CMK (cell line): ENCODE data around the gene AGAP1.
A peak's percentile ranks its signal among the peaks of the same experiment; 100 is the strongest.

Experiments used
- DNase-seq: peaks from one replicate; pipeline ENCODE4 v3.0.0-alpha.2; 2010; ENCODE audit warnings: low read depth

AGAP1 gene

DNA sequence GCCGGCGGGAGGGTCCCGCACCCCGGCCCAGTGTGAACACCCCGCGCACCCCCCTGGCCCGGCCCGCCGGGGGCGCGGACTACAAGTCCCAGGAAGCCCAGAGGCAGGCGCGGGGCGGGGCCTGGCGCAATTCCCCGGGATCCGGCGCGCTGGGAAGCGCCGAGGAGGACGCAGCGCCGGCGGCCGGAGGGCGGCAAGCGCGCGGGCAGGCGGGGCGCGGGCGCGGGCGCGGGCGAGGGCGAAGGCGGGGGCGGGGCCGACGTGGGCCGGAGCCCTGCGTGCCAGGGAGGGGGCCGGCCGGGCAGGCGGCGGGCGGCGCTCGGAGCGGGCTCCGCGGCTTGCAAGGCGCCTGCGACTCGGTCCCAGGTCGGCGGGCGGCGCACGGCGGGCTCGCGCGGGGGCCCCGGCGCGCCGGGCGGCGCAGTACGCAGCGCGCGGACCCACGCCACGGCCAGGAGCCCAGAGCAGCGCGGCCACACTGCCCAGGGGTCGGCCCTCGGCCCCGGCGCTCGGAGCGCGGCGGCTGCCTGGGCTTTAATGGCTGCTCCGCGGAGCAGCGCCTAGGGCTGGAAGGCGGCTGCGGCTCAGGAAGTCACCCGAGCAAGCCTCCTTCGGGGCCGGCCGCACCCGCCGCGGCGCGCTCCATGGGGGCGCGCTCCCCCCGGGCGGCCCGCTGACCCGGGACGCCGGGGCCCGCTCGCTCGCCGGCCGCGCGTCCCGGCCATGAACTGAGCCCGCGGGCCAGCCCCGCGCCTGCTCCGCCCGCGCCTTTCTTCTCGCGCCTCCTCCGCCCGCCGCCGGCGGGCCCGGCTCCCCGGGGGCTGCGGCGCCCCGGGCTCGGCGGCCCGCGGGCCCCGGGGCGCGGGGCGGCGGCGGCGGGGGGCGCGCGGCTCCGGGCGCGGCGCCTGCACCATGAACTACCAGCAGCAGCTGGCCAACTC lies at the start of gene AGAP1:
Gene AGAP1, plus strand, starts transcription at position 269 of the 941 bp plus-strand sequence.
- DNase-seq = peak; percentile 36

DNA sequence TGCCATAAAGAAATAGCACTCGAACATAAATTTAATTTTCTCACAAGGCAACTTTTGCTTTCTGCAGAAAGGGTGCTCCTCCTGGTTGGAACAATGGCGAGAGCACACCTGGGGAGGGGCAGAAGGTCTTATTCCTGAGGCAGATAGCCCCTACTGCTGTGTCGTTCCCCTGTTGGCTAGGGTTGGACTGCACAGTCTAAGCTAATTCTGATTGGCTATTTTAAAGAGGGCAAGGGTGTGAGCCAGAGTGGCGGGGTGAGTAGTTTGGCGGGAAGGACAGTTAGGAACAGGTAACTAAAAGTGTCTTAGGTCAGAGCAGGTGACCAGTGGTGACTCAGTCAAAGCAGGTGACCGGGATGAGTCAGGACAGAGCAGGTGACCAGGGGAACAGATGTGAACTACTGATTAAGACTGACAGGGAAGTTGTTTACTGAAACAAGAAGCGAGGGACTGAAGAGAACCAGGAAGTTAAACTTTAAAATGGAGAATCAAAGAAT lies 49.7 kb upstream of the AGAP1 start:
- DNase-seq = no peak

GRCh38 chr2:235445116-235445515 lies 48.7 kb upstream of the AGAP1 start:
- DNase-seq = no peak

- no peak for DNase-seq
These were observed 47.8 kb upstream of the AGAP1 start for GRCh38 chr2:235446082-235446481.

- no peak for DNase-seq
These were observed 46.6 kb upstream of the AGAP1 start for GRCh38 chr2:235447210-235447609.

DNA sequence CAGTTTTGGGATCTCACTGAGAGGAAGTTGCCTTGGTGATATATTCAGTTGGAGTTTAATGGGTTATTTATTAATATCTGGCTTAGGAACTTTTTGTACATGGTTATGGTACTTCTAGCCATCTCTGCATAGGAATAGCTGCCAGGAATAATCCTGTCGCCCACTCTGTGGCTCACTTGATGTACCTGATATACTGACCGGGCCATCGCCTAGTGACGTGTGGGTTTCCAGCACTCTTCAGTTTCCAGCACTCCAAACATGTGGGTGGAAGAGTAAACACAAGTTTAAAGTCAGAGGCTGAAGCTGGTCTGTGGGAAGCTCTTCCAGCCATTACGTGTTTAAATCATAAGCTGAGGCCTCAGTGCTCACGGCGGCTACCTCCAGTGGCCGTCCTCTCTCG lies 44.3 kb upstream of the AGAP1 start:
- no peak for DNase-seq

- no peak for DNase-seq
These were observed 40.2 kb upstream of the AGAP1 start for GRCh38 chr2:235453605-235454151.

DNA sequence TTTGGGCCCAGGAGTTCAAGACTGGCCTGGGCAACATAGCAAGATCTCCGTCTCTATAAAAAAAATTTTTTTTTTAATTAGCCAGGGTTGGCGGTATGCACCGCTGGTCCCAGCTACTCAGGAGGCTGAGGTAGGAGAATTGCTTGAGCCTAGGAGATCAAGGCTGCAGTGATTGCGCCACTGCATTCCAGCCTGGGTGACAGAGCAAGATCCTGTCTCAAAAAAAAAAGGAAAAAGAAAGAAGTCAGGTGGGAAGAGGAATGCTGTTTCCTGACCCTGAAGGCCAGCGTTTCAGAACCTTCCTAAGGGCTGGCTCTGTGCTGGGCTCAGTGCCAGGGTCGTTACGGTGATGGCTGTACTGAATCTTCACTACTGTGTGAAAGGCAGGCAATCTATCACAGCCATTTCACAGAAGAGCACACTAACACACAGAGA lies 35.0 kb upstream of the AGAP1 start:
- no peak for DNase-seq

DNA sequence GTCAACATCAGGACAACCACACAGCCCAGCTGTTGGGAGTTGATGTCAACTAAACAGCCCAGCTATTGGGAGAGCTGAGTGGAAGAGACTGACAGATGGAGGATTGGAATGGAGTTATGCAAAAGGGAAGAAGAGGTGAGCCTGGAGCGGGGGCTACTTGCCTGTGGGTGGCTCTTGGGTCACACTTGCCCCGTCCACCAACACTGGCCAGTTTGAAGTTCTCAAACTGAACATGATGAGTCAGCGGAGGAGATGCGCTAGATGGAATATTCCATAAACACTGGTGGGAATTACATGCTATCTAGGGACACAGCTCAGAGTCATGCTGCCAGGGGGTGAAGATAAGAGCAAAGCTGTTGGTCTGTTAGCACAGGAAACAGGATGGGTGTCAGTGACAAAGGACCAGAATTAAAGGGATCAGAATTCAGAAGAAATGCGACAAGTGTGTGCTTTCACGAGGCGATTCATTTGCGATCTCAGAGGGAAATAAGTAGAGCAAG lies 33.2 kb upstream of the AGAP1 start:
- DNase-seq = peak; percentile 71

- DNase-seq = no peak
These were observed 32.0 kb upstream of the AGAP1 start for GRCh38 chr2:235461763-235462414.

DNA sequence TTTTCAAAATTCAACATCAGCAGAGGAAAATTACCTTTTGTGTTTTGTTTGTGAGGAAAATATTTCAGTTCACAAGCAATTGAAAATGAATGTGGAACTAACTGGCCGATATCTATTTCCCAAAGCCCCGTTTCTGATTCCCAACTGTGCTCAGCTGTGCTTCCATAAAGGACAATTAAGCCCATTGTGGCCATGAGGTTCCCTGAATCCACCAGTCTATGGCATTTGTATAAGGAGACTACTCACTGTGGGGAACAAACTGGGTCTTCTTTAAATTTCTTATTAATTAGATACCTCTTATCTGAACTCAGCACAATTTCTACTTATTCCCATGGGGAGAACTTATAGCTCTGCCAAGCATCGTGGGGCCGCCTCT lies 31.4 kb upstream of the AGAP1 start:
- no peak for DNase-seq

GRCh38 chr2:235463893-235464292 lies 29.9 kb upstream of the AGAP1 start:
- no peak for DNase-seq

GRCh38 chr2:235467588-235467987 lies 26.3 kb upstream of the AGAP1 start:
- DNase-seq = no peak

- no peak for DNase-seq
These were observed 24.7 kb upstream of the AGAP1 start for GRCh38 chr2:235468978-235469655.

- no peak for DNase-seq
These were observed 22.6 kb upstream of the AGAP1 start for GRCh38 chr2:235471186-235471747.

DNA sequence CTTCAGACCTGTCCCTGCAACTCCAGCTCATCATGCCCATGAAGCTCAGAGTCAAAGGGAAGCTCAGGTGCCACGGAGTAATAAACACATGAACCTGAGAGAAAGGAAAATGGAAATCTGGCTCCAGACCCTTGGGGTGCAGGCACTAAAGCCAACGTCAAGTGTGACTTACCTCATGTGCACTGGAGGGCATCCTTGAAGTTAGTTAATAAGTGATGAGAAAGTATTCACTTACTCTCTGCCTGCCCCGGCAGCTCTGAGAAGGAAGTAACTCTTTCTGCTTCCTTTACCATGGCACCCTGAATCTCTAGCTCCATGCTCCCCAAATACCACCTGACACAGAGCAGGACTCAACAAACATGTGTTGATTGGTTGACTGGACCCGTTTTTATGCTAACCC lies 21.4 kb upstream of the AGAP1 start:
- no peak for DNase-seq

DNA sequence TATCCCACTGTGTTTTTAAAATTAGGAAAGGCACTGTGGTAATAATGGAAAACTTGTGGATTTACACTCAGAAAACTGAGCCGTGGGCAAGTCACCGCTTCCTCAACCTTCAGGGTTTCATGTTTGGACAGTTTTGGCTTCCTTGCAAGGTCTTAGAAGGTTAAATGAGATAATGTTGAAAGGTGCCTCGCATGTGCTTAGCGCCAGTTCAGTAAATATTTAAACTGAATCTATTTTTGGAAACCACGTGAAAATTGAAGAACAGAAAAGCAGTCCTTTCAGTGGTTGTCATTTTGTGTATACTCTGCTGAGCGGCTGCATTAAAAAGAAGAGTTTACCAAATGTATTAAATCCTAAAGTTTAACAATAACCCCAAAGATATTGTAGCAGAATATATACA lies 15.2 kb upstream of the AGAP1 start:
- DNase-seq = no peak

DNA sequence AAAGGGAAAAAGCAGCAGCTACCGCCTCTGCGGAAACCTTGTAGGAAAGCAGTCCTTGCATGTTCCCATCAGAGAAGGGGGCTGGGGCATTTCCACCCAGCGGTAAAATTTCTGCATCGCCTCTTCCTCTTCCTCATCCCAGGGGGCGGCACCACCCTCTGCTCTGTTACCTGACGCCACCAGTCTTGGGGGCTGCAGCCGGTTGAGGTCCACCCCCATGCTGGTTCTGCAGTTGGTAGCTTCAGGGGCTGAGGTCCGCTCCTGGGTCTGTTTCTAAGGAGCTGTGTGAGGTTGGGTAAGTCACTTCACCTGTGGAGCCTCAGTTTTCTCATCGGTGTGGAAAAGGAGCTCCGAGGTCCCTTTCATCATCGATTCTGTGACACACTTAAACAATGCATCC lies 14.2 kb upstream of the AGAP1 start:
- no peak for DNase-seq

GRCh38 chr2:235480614-235481013 lies 13.2 kb upstream of the AGAP1 start:
- no peak for DNase-seq

DNA sequence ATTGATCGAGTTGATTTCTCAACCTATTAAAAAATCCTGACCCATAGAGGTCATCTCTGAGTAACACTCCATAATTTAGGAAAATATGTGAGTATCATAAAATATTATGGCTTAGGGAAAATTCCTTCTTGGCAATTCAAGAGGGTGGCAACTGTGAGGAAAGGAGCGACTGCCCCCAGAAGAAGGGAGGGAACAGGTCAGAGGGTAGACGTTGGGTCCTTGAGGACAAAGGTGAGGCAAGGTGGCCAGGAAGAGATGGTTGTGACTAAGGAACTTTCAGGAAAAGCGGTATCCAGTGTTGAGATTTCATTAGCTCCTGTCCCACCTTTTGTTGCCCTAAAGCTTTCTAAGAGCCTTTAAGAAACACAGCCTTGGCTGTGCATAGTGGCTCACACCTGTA lies 10.5 kb upstream of the AGAP1 start:
- no peak for DNase-seq

DNA sequence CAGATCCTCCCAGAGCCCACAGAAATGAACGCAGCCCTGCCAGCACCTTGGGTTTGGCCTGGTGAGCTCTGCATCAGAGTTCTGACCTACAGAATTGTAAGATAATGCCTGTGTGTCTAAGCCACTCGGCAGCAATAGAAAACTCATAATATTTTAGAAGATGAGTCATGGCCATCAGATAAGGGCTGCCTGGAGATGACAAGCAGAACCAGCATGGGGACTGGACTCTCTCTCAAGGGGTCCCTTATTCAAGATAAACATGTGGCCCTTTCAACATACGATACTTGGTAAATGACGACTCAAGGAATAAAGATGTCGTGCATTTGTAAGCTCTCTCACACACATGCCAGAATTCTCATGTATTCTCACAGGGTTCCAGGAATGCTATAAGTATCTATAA lies 8.5 kb upstream of the AGAP1 start:
- no peak for DNase-seq

GRCh38 chr2:235486729-235487128 lies 7.1 kb upstream of the AGAP1 start:
- DNase-seq = no peak
